NOMO-1 treated with DMSO at 0.1 percent for 48 hours (cell line): ENCODE data around the gene LRPPRC.

Source experiments
- DNase-seq: peaks from one replicate; lab custom pipeline; 2025; ENCODE audit not compliant: unreplicated experiment; lab: John Stamatoyannopoulos, UW

The LRPPRC gene

GRCh38 chr2:43980902-43981301 is 14.9 kb downstream of the LRPPRC start:
- DNase-seq: no peak

GRCh38 chr2:43977677-43978375 is 18.0 kb downstream of the LRPPRC start:
- DNase-seq: no peak

- no peak for DNase-seq
These were observed 34.9 kb downstream of the LRPPRC start for GRCh38 chr2:43960921-43961320.

- DNase-seq: no peak
These were observed 37.2 kb downstream of the LRPPRC start for GRCh38 chr2:43958397-43959275.

- DNase-seq: no peak
These were observed 45.3 kb downstream of the LRPPRC start for GRCh38 chr2:43950383-43951008.

GRCh38 chr2:43948370-43948769 is 47.4 kb downstream of the LRPPRC start:
- no peak for DNase-seq

- DNase-seq: no peak
These were observed 49.1 kb downstream of the LRPPRC start for GRCh38 chr2:43946685-43947084.

- no peak for DNase-seq
These were observed 50.4 kb downstream of the LRPPRC start for GRCh38 chr2:43945439-43945838.

GRCh38 chr2:43944915-43945314 is 50.9 kb downstream of the LRPPRC start:
- DNase-seq: no peak

- DNase-seq: no peak
These were observed 51.9 kb downstream of the LRPPRC start for GRCh38 chr2:43943809-43944452.

- DNase-seq: no peak
These were observed 52.5 kb downstream of the LRPPRC start for GRCh38 chr2:43943323-43943722.

GRCh38 chr2:43942881-43943280 is 52.9 kb downstream of the LRPPRC start:
- no peak for DNase-seq

- no peak for DNase-seq
These were observed 53.8 kb downstream of the LRPPRC start for GRCh38 chr2:43941966-43942365.

- no peak for DNase-seq
These were observed 54.4 kb downstream of the LRPPRC start for GRCh38 chr2:43941359-43941758.

GRCh38 chr2:43939695-43940256 is 56.0 kb downstream of the LRPPRC start:
- no peak for DNase-seq

- no peak for DNase-seq
These were observed 58.4 kb downstream of the LRPPRC start for GRCh38 chr2:43937269-43937820.

- no peak for DNase-seq
These were observed 61.2 kb downstream of the LRPPRC start for GRCh38 chr2:43934567-43934966.

- no peak for DNase-seq
These were observed 64.5 kb downstream of the LRPPRC start for GRCh38 chr2:43931293-43931692.

GRCh38 chr2:43927442-43927841 is 68.3 kb downstream of the LRPPRC start:
- DNase-seq: no peak

GRCh38 chr2:43925431-43925830 is 70.4 kb downstream of the LRPPRC start:
- DNase-seq: no peak

- no peak for DNase-seq
These were observed 71.3 kb downstream of the LRPPRC start for GRCh38 chr2:43924463-43924862.
